ENCODE results near the gene SND1. TPM values are rescaled to one million over a fixed set of nuclear protein-coding genes. Genes with fewer than 3 reads are reported as not detected.
A peak's percentile ranks its signal among the peaks of the same experiment; 100 is the strongest.

SND1 gene
- total and polyA plus RNA-seq, 12 donors = 58.9 to 266 (median 132) TPM

DNA sequence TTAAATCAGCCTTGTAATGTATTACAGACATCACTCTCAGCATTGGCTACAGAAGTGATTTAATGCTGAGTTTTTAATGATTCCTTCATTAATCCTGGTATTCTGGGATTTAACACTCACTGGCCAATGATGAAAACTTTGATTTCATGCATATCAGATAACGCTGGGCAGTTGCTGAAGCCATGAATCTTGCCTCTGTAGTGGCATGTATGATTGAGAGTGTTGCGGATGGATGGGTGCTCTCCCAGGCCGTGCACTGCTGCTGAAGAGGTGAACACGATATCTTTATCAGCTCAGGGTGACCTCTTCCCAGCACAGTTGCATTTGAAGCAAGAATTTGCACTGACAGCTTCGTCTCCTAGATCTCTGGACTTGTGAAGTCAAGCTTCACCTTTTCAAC, 210.5 kb downstream of the SND1 start:
- Histone ChIP-seq H3K4me3 (no peak overlapping the region), H3K27ac (no peak overlapping the region), H3K27me3 (no peaks in the 10 kb centered on the region), H3K36me3 (replicated peaks in 1 of 2) (no peaks in the 10 kb centered on the region), H3K4me1 (replicated peaks in 1 of 2) (peaks cover 16 to 37% of the 10 kb centered on the region in 2 donors), H3K9me3 (replicated peaks in 1 of 3) (no peaks in the 10 kb centered on the region)
- TF ChIP-seq, protein P1, sequence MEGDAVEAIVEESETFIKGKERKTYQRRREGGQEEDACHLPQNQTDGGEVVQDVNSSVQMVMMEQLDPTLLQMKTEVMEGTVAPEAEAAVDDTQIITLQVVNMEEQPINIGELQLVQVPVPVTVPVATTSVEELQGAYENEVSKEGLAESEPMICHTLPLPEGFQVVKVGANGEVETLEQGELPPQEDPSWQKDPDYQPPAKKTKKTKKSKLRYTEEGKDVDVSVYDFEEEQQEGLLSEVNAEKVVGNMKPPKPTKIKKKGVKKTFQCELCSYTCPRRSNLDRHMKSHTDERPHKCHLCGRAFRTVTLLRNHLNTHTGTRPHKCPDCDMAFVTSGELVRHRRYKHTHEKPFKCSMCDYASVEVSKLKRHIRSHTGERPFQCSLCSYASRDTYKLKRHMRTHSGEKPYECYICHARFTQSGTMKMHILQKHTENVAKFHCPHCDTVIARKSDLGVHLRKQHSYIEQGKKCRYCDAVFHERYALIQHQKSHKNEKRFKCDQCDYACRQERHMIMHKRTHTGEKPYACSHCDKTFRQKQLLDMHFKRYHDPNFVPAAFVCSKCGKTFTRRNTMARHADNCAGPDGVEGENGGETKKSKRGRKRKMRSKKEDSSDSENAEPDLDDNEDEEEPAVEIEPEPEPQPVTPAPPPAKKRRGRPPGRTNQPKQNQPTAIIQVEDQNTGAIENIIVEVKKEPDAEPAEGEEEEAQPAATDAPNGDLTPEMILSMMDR (IDR thresholded peaks at IDR 0.05) = no peak
- no peak for TF ChIP-seq POLR2A (IDR thresholded peaks at IDR 0.05)
- no peak for DNase-seq
- WGBS, 4 donors = 75 to 83% (median 77%) methylated on average over 5 of the region's 5 CpGs
- intact Hi-C loops (cut with DNase I) = no loop called here

DNA sequence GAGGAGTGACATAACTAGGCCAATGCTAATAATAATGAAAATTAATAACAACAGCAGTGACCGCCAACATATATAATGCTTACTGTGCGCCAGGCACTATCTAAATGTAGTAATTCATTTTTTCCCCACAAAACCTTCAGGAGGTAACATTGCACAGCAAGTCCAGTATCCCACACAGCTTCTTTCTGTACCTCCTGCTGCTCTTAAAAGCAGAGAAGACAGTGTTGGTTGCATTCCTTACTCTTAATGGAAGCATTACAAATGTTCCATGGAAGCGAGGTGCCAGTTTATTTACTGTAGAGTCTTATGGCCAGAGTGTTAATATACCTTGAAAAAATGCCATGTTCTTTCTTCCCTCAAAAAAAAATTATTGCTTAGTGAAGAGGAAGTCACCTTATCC, 211.1 kb downstream of the SND1 start:
- 94 to 98% (median 95%) methylated on average over 3 of the region's 3 CpGs for whole genome bisulfite sequencing, 4 donors
- intact Hi-C loops (cut with DNase I) = no loop called here
- H3K4me3 ChIP-seq = no peak overlapping the region

DNA sequence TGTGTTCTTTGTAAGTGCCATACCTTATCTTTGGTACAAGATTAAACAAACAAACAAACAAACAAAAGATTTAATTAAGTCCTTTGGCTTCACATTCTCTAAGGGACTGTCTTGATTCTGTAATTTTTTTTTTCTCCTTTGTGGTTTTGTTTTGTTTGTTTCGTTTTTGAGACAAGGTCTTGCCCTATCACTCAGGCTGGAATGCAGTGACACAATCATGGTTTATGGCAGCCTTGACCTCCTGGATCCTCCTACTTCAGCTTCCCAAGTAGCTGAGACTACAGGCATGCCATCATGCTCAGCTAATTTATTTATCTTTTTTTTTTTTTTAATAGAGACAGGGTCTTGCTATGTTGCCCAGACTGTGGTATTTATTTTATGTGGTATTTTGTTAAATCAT, 213.5 kb downstream of the SND1 start:
- H3K27me3 ChIP-seq = no peaks in the 10 kb centered on the region
- H3K36me3 ChIP-seq (replicated peaks in 1 of 2) = no peaks in the 10 kb centered on the region
- no peaks in the 10 kb centered on the region for H3K9me3 ChIP-seq (replicated peaks in 1 of 3)
- intact Hi-C loops (cut with DNase I) = no loop called here
- peak; percentile 41 to 93 (median 76) for DNase-seq
- TF ChIP-seq, protein P1 (IDR thresholded peaks at IDR 0.05) = no peak
- no peak for TF ChIP-seq POLR2A (IDR thresholded peaks at IDR 0.05)
- 5 to 19% (median 14%) methylated on average over 1 of the region's 1 CpG for WGBS, 4 donors
- peak overlapping the region in 4 of 5 donors; percentile 27 to 63 (median 47) for H3K27ac ChIP-seq
- H3K4me3 ChIP-seq = no peak overlapping the region
- peaks cover 7 to 14% of the 10 kb centered on the region in 2 donors for H3K4me1 ChIP-seq (replicated peaks in 1 of 2)

More for the DNA sequence above, 211.1 kb downstream of the SND1 start:
- Histone ChIP-seq H3K4me1 (replicated peaks in 1 of 2) (peaks cover 16 to 35% of the 10 kb centered on the region in 2 donors), H3K36me3 (replicated peaks in 1 of 2) (no peaks in the 10 kb centered on the region), H3K9me3 (replicated peaks in 1 of 3) (no peaks in the 10 kb centered on the region), H3K27ac (no peak overlapping the region), H3K27me3 (no peaks in the 10 kb centered on the region)
- DNase-seq = no peak
- no peak for TF ChIP-seq POLR2A (IDR thresholded peaks at IDR 0.05)
- TF ChIP-seq, protein P1 (IDR thresholded peaks at IDR 0.05) = no peak

DNA sequence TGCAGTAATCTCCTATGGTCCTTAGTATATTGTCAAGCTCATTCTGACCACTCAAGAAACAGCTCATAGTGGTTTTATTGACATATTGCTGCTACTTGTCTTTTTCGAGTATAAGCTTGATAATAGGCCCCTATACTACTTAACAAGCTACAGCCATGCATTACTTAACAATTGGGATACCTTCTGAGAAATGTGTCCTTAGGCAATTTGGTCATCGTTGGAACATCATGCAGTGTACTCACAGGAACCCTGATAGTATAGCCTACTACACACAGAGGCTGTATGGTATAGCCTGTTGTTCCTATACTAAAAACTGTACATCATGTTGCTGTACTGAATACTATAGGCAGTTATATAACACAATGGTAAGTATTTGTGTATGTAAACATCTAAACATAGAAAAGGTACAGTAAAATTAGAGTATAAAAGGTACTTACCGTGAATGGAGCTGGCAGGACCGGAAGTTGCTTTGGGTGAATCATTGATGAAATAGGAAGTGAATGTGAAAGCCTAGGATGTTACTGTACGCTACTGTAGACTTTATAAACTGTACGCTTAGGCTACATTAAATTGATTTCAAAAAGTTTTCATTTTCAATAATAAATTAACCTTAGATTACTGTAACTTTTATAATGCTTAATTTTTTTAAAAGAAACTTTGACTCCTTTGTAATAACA, 218.4 kb downstream of the SND1 start:
- Histone ChIP-seq H3K27me3 (no peaks in the 10 kb centered on the region), H3K4me1 (replicated peaks in 1 of 2) (peaks cover 2 to 13% of the 10 kb centered on the region in 2 donors), H3K9me3 (replicated peaks in 1 of 3) (no peaks in the 10 kb centered on the region), H3K4me3 (no peak overlapping the region), H3K27ac (no peak overlapping the region), H3K36me3 (replicated peaks in 1 of 2) (no peaks in the 10 kb centered on the region)
- intact Hi-C loops (cut with DNase I) = no loop called here
- WGBS, 4 donors = 78 to 91% (median 83%) methylated on average over 6 of the region's 6 CpGs
- no peak for TF ChIP-seq POLR2A (IDR thresholded peaks at IDR 0.05)
- TF ChIP-seq, protein P1 (IDR thresholded peaks at IDR 0.05) = no peak
- DNase-seq = no peak
